A549 (cell line): ENCODE data around the gene SNX10. TPM values are rescaled to one million over a fixed set of nuclear protein-coding genes. Genes with fewer than 3 reads are reported as not detected.
"Not testable (repeated sequence)": the region's sequence is repeated elsewhere in the genome, so short reads cannot be mapped to it uniquely, and the experiment has no call there.

Experiments
- ATAC-seq, 2 experiments: fragments of 200-7000 bp in 1 of 2; fragments of >200 bp in 1 of 2; cut with Nextera tagmentation in 1 of 2; cut with Tn5 transposase in 1 of 2; 3 replicates each; pipeline versions ENCODE4 v1.8.0 to v1.9.1; 2018 to 2020; ENCODE audit warnings: mild to moderate bottlenecking in 1 of 2, moderate library complexity in 1 of 2
- CTCF ChIA-PET: fragments of 300-600 bp; sonication (Branson Sonifier 250); formaldehyde crosslinking; extraction: SDS; loops from one replicate; lab custom pipeline; 2021; ENCODE audit warnings: antibody characterized with exemption, inconsistent platforms; lab: Yijun Ruan, JAX
- POLR2A ChIA-PET: fragments of 350-600 bp; formaldehyde crosslinking; extraction: SDS; loops from one replicate; lab custom pipeline; 2021; ENCODE audit warnings: antibody characterized with exemption, inconsistent platforms; lab: Yijun Ruan, JAX
- DNase-seq, 2 experiments: peaks; one replicate each; pipeline versions ENCODE4 v3.0.0 to v3.0.0-alpha.2; 2011 to 2016; ENCODE audit warnings: low read depth in 1 of 2, low spot score in 1 of 2
- FAIRE-seq: peaks from 2 replicates; lab custom pipeline; 2011; peaks lifted over from hg19 to GRCh38; lab: Jason Lieb, UNC
- H3K27ac ChIP-seq, 2 experiments: fragments of >200 bp; sonication (Bioruptor Twin); formaldehyde crosslinking; 3 replicates each; pipeline ENCODE4 v1.5.1; 2016 to 2017
- H3K4me1 ChIP-seq: fragments of >200 bp; sonication (Bioruptor Twin); formaldehyde crosslinking; 3 replicates; pipeline ENCODE4 v1.6.1; 2016
- H3K4me2 ChIP-seq: fragments of >200 bp; sonication (Bioruptor Twin); formaldehyde crosslinking; 3 replicates; pipeline ENCODE4 v1.6.1; 2016
- H3K4me3 ChIP-seq: fragments of >200 bp; sonication (Bioruptor Twin); formaldehyde crosslinking; 3 replicates; pipeline ENCODE4 v1.5.1; 2016
- H3K9me3 ChIP-seq: fragments of >200 bp; sonication (Bioruptor Twin); formaldehyde crosslinking; 3 replicates; pipeline ENCODE4 v1.6.1; 2016
- ATOH8 ChIP-seq: fragments of 250-450 bp; sonication (Bioruptor Pico); IDR thresholded peaks from 2 replicates; pipeline ENCODE4 v1.5.0; 2020; ENCODE audit warnings: low read depth, mild to moderate bottlenecking, moderate library complexity
- BCL3 ChIP-seq: fragments of >200 bp; sonication (Bioruptor Twin); formaldehyde crosslinking; IDR thresholded peaks from 3 replicates; pipeline ENCODE4 v1.6.1; 2016
- CBX2 ChIP-seq: fragments of 200-600 bp; sonication (generic); IDR thresholded peaks from 2 replicates; pipeline ENCODE4 v1.6.1; 2016; ENCODE audit warnings: low read depth, mild to moderate bottlenecking, borderline replicate concordance
- CHD2 ChIP-seq: fragments of 150-350 bp; IDR thresholded peaks from 2 replicates; pipeline ENCODE4 v1.6.1; 2014; ENCODE audit warnings: low read length; ENCODE audit not compliant: partially characterized antibody
- CHD4 ChIP-seq: fragments of 200-600 bp; sonication (generic); IDR thresholded peaks from 2 replicates; pipeline ENCODE4 v1.6.1; 2016; ENCODE audit warnings: antibody characterized with exemption, mild to moderate bottlenecking, borderline replicate concordance
- ELK1 ChIP-seq: fragments of 150-350 bp; IDR thresholded peaks from 2 replicates; pipeline ENCODE4 v1.6.1; 2014; ENCODE audit warnings: low read depth, mild to moderate bottlenecking, low read length
- ESRRA ChIP-seq: fragments of 150-350 bp; IDR thresholded peaks from 2 replicates; pipeline ENCODE4 v1.6.1; 2014; ENCODE audit warnings: mild to moderate bottlenecking, low read length, borderline replicate concordance
- FOSB ChIP-seq: fragments of 250-450 bp; sonication (Bioruptor Pico); IDR thresholded peaks from 2 replicates; pipeline ENCODE4 v1.5.0; 2020; ENCODE audit warnings: mild to moderate bottlenecking, moderate library complexity
- FOSL2 ChIP-seq, 2 experiments: fragments of 450-650 bp in 1 of 2; fragments of >200 bp in 1 of 2; sonication (Bioruptor Twin) in 1 of 2; formaldehyde crosslinking; IDR thresholded peaks; 2 replicates each; pipeline versions ENCODE4 v1.5.0 to v1.6.1; 2016 to 2020; ENCODE audit warnings: mild to moderate bottlenecking in 1 of 2, moderate library complexity in 1 of 2
- HDAC2 ChIP-seq: fragments of 200-600 bp; sonication (generic); IDR thresholded peaks from 2 replicates; pipeline ENCODE4 v1.6.1; 2016
- HOXB13 ChIP-seq: fragments of 250-450 bp; sonication (Bioruptor Pico); IDR thresholded peaks from 2 replicates; pipeline ENCODE4 v1.5.0; 2020; ENCODE audit warnings: low read depth, mild to moderate bottlenecking, moderate library complexity
- HOXB5 ChIP-seq: fragments of 250-450 bp; sonication (Bioruptor Pico); IDR thresholded peaks from 2 replicates; pipeline ENCODE4 v1.5.0; 2020; ENCODE audit warnings: mild to moderate bottlenecking, moderate library complexity
- JUNB ChIP-seq: fragments of >200 bp; sonication (Bioruptor Twin); formaldehyde crosslinking; IDR thresholded peaks from 2 replicates; pipeline ENCODE4 v1.6.1; 2016
- KDM1A ChIP-seq: fragments of 200-600 bp; sonication (generic); IDR thresholded peaks from 2 replicates; pipeline ENCODE4 v1.6.1; 2016; ENCODE audit warnings: low read depth, mild to moderate bottlenecking
- MAX ChIP-seq: IDR thresholded peaks from 2 replicates; pipeline ENCODE4 v1.6.1; 2012
- NFE2L2 ChIP-seq: fragments of 150-350 bp; conservative IDR thresholded peaks from 2 replicates; pipeline ENCODE4 v1.6.1; 2014; ENCODE audit warnings: low read length
- NPAS2 ChIP-seq: fragments of 250-450 bp; sonication (Bioruptor Pico); IDR thresholded peaks from 2 replicates; pipeline ENCODE4 v1.8.0; 2022; ENCODE audit warnings: mild to moderate bottlenecking, moderate library complexity, borderline replicate concordance
- PHF8 ChIP-seq: fragments of 200-600 bp; sonication (generic); IDR thresholded peaks from 2 replicates; pipeline ENCODE4 v1.6.1; 2016; ENCODE audit warnings: low read depth, mild to moderate bottlenecking, antibody characterized with exemption, moderate library complexity, borderline replicate concordance
- POLR2A ChIP-seq: IDR thresholded peaks from 2 replicates; pipeline ENCODE4 v1.6.1; 2012; ENCODE audit warnings: mild to moderate bottlenecking, low read length
- RAD21 ChIP-seq, 2 experiments: fragments of >200 bp in 1 of 2; sonication (Bioruptor Twin) in 1 of 2; formaldehyde crosslinking in 1 of 2; IDR thresholded peaks in 1 of 2; conservative IDR thresholded peaks in 1 of 2; 2 replicates in 1 of 2; 3 replicates in 1 of 2; pipeline ENCODE4 v1.6.1; 2012 to 2018; ENCODE audit warnings: inconsistent platforms in 1 of 2
- RCOR1 ChIP-seq: fragments of 150-350 bp; IDR thresholded peaks from 2 replicates; pipeline ENCODE4 v1.6.1; 2014; ENCODE audit warnings: antibody characterized with exemption, low read length, low read depth
- RNF2 ChIP-seq: fragments of 200-600 bp; sonication (generic); IDR thresholded peaks from 2 replicates; pipeline ENCODE4 v1.6.1; 2016; ENCODE audit warnings: low read depth, mild to moderate bottlenecking, antibody characterized with exemption, moderate library complexity, borderline replicate concordance
- ZFP36 ChIP-seq: fragments of 450-650 bp; IDR thresholded peaks from 2 replicates; pipeline ENCODE4 v1.6.1; 2014; ENCODE audit warnings: borderline replicate concordance; ENCODE audit not compliant: partially characterized antibody
- WGBS: methylation state at CpG from one replicate; pipeline ENCODE4 v1.1.6; 2017; ENCODE audit errors: missing lambda C conversion rate; 5-methylcytosine and 5-hydroxymethylcytosine counted together
- polyA plus RNA-seq, 4 experiments: library from polyadenylated mRNA; depleted of rRNA in 3 of 4; stranded (reverse); fragments of >200 nt; fragmentation: RNase III in 1 of 4; extraction: RNeasy Plus Mini Kit Qiagen cat#74134 plus additional on column Dnase treatment in 1 of 4; gene quantifications; 2 replicates in 3 of 4; 3 replicates in 1 of 4; pipeline ENCODE4 v1.2.3, GENCODE V29; 2011 to 2017
- TF ChIP-seq, protein P1 (sequence below): fragments of >200 bp; sonication (Bioruptor Twin); formaldehyde crosslinking; IDR thresholded peaks from 2 replicates; pipeline ENCODE4 v1.6.1; 2016

SNX10 gene
- polyA plus RNA-seq, 2 of the 4 experiments (the other 2 are of a cell fraction): 4.5 to 12.6 TPM

DNA sequence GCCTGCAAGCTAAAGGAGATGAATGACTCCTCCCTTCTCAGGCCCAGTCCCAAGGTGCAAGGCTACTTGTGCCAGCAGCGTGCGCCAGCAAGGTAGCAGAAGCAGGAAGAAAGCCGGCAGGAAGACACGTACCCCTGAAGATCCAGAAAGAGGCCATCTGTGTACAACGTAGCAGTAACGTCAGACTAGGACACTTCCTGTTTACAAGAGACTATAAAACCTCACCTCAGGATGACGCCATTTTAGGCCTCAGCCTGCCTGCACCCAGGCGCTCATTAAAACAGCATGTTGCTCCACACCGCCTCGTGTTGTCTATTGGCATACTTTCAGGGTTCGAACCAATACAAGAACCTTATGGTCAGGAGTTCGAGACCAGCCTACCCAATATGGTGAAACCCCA is 41.4 kb upstream of the SNX10 start:
- DNase-seq: no peak
- 81% methylated on average over 12 of the region's 12 CpGs for WGBS
- ChIA-PET POLR2A (no interaction called here), CTCF (no interaction called here)
- Histone ChIP-seq H3K4me1 (no peaks in the 10 kb centered on the region), H3K9me3 (no peaks in the 10 kb centered on the region), H3K27ac (no peak overlapping the region), H3K4me3 (no peak overlapping the region), H3K4me2 (no peak overlapping the region)
- no peak for TF ChIP-seq ELK1
- no peak for TF ChIP-seq MAX
- no peak for TF ChIP-seq ZFP36
- no peak for TF ChIP-seq POLR2A
- no peak for TF ChIP-seq RAD21 (conservative IDR thresholded peaks at IDR 0.05 in 1 of 2, IDR thresholded peaks at IDR 0.05 in 1 of 2)
- no peak for TF ChIP-seq BCL3
- TF ChIP-seq FOSL2 (IDR thresholded peaks at IDR 0.05): no peak
- TF ChIP-seq FOSL2 (CRISPR knock-in tag; IDR thresholded peaks at IDR 0.05): no peak
- TF ChIP-seq FOSB (CRISPR knock-in tag): no peak
- TF ChIP-seq ESRRA: no peak
- no peak for TF ChIP-seq RNF2
- TF ChIP-seq NPAS2 (CRISPR knock-in tag): no peak
- ATAC-seq: no peak
- no peak for FAIRE-seq

DNA sequence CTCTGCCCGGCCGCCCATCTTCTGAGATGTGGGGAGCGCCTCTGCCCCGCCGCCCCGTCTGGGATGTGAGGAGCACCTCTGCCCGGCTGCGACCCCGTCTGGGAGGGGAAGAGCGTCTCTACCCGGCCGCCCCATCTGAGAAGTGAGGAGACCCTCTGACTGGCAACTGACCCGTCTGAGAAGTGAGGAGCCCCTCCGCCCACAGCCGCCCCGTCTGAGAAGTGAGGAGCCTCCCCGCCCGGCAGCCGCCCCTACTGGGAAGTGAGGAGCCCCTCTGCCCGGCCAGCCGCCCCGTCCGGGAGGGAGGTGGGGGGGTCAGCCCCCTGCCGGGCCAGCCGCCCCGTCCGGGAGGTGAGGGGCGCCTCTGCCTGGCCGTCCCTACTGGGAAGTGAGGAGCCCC is 29.8 kb upstream of the SNX10 start:
- H3K4me3 ChIP-seq, FAIRE-seq, DNase-seq, H3K4me2 ChIP-seq, H3K9me3 ChIP-seq, CTCF ChIA-PET, H3K27ac ChIP-seq, ATAC-seq, POLR2A ChIA-PET, H3K4me1 ChIP-seq: not testable (repeated sequence)
- no CpG with 5 or more reads among the region's 29 CpGs for WGBS

GRCh38 chr7:26265065-26265464 is 26.6 kb upstream of the SNX10 start:
- FAIRE-seq (no peak), DNase-seq (no peak), ATAC-seq (no peak)
- TF ChIP-seq KDM1A: no peak
- 59% methylated on average over 6 of the region's 6 CpGs for WGBS
- ChIA-PET CTCF (interaction anchor here (0.7 kb wide), 2 partner anchors 372 to 417 kb away, joined by 3 read pairs; no protein-coding TSS in a partner anchor), POLR2A (no interaction called here)
- no peaks in the 10 kb centered on the region for H3K4me1 ChIP-seq
- no peak overlapping the region for H3K4me3 ChIP-seq
- no peak overlapping the region for H3K27ac ChIP-seq
- H3K9me3 ChIP-seq: no peaks in the 10 kb centered on the region
- H3K4me2 ChIP-seq: no peak overlapping the region

DNA sequence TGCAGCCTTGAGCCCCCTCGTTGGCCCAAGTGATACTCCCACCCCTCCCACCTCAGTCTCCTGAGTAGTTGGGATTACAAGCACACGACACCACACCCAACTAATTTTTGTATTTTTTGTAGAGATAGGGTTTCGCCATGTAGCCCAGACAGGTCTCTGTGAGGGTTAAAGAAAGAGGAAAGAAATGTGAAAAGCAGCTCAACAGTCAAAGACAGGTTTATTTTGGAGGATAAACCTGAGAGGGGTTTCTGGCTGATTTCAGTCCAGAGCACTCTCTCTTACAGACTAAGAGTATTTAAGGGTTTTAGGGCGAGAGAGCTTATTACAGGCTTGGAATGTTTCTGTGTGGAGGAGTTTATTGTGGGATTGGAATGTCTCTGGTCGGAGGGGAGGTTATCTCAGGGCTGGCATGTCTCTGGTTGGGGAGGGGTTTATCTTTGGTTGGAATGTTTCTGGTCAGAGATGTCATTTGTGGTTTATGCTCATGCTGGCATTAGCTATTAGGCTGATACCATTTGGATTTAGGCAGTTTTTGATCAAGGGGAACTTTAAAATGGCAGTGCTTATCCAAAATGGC is 26.1 kb upstream of the SNX10 start:
- no peak for ATAC-seq
- H3K27ac ChIP-seq: no peak overlapping the region
- H3K9me3 ChIP-seq: no peaks in the 10 kb centered on the region
- H3K4me2 ChIP-seq: no peak overlapping the region
- DNase-seq: no peak
- FAIRE-seq: no peak
- 43% methylated on average over 5 of the region's 5 CpGs for WGBS
- no peaks in the 10 kb centered on the region for H3K4me1 ChIP-seq
- ChIA-PET POLR2A (no interaction called here), CTCF (interaction anchor here (0.6 kb wide), 1 partner anchor 417 kb away, joined by 3 read pairs; no protein-coding TSS in a partner anchor)
- H3K4me3 ChIP-seq: no peak overlapping the region
- TF ChIP-seq HOXB5 (CRISPR knock-in tag): no peak
- no peak for TF ChIP-seq CBX2
- TF ChIP-seq JUNB: no peak
- TF ChIP-seq RCOR1: no peak
- TF ChIP-seq ATOH8 (CRISPR knock-in tag): no peak
- TF ChIP-seq, protein P1, sequence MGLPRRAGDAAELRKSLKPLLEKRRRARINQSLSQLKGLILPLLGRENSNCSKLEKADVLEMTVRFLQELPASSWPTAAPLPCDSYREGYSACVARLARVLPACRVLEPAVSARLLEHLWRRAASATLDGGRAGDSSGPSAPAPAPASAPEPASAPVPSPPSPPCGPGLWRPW: no peak
- no peak for TF ChIP-seq FOSB (CRISPR knock-in tag)
- no peak for TF ChIP-seq CHD4
- TF ChIP-seq PHF8: no peak
- no peak for TF ChIP-seq NFE2L2
- no peak for TF ChIP-seq HDAC2
- no peak for TF ChIP-seq FOSL2 (IDR thresholded peaks at IDR 0.05)
- TF ChIP-seq FOSL2 (CRISPR knock-in tag; IDR thresholded peaks at IDR 0.05): no peak
- TF ChIP-seq HOXB13: no peak
- TF ChIP-seq ELK1: no peak
- TF ChIP-seq CHD2: no peak
- no peak for TF ChIP-seq POLR2A
